ENCODE data around the gene SV2C.

Gene SV2C

DNA sequence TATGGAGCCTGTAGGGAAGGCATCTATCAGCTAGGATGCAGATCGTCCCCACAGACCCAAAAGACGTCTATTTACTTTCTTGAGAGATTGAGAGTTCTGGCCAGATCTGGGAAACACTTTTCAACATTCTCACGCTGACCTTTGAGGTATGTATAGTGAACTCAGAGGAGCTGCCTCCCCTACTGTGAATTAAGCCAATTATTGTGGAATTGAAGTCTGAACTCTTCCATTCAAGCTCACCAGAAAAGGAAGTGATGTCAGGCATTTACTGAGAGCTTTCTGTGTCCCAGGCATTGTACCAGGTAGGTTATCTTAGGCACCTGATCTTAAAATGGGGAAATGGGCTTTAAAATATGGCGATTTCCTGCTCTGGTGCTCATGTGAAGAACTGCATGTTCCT, 136.5 kb downstream of the SV2C start:
- Histone ChIP-seq H3K27me3 (replicated peaks; ENCODE audit: control insufficient read depth, insufficient read depth, low read length, poor library complexity, severe bottlenecking) (no peaks in the 10 kb centered on the region), H3K27ac (ENCODE audit: insufficient read depth, low read length, poor library complexity, severe bottlenecking) (no peak overlapping the region), H3K9me3 (ENCODE audit: control insufficient read depth, low read length) (no peaks in the 10 kb centered on the region), H3K4me1 (ENCODE audit: control insufficient read depth, insufficient read depth, low read length, poor library complexity, severe bottlenecking) (no peaks in the 10 kb centered on the region), H3K4me3 (ENCODE audit: insufficient read depth, low read depth, low read length, poor library complexity, severe bottlenecking) (no peak overlapping the region), H3K36me3 (ENCODE audit: control insufficient read depth, insufficient read depth, low read length) (no peaks in the 10 kb centered on the region)
- no peak for DNase-seq

DNA sequence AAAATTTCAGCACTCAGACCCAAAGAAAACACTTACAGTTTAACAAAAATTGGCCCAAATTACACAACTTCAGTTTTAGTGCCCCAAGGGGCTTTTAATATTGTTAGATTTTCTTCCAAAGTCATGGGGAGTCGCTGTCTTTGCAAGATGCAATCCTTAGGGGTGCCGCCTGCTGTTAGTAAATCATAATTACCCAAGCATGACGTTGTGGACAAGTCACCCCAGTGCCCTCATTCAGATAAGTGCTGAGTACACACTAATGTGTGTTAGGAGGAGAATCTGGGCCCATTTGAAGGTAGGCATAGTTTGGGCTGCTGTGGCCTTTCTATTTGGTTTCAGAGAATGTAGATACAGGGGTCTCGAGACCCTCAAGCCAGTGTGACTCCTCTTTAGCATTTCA, 138.1 kb downstream of the SV2C start:
- Histone ChIP-seq H3K9me3 (ENCODE audit: control insufficient read depth, low read length) (no peaks in the 10 kb centered on the region), H3K27ac (ENCODE audit: insufficient read depth, low read length, poor library complexity, severe bottlenecking) (no peak overlapping the region), H3K4me1 (ENCODE audit: control insufficient read depth, insufficient read depth, low read length, poor library complexity, severe bottlenecking) (no peaks in the 10 kb centered on the region), H3K36me3 (ENCODE audit: control insufficient read depth, insufficient read depth, low read length) (no peaks in the 10 kb centered on the region), H3K4me3 (ENCODE audit: insufficient read depth, low read depth, low read length, poor library complexity, severe bottlenecking) (no peak overlapping the region), H3K27me3 (replicated peaks; ENCODE audit: control insufficient read depth, insufficient read depth, low read length, poor library complexity, severe bottlenecking) (no peaks in the 10 kb centered on the region)
- DNase-seq, result no peak

- Histone ChIP-seq H3K27ac (ENCODE audit: insufficient read depth, low read length, poor library complexity, severe bottlenecking) (no peak overlapping the region), H3K4me3 (ENCODE audit: insufficient read depth, low read depth, low read length, poor library complexity, severe bottlenecking) (no peak overlapping the region), H3K27me3 (replicated peaks; ENCODE audit: control insufficient read depth, insufficient read depth, low read length, poor library complexity, severe bottlenecking) (no peaks in the 10 kb centered on the region), H3K9me3 (ENCODE audit: control insufficient read depth, low read length) (no peaks in the 10 kb centered on the region), H3K36me3 (ENCODE audit: control insufficient read depth, insufficient read depth, low read length) (no peaks in the 10 kb centered on the region), H3K4me1 (ENCODE audit: control insufficient read depth, insufficient read depth, low read length, poor library complexity, severe bottlenecking) (no peaks in the 10 kb centered on the region)
- no peak for DNase-seq
Measured at GRCh38 chr5:76222318-76222717, 139.1 kb downstream of the SV2C start.

GRCh38 chr5:76223696-76224095, 140.5 kb downstream of the SV2C start:
- no peaks in the 10 kb centered on the region for H3K9me3 ChIP-seq (ENCODE audit: control insufficient read depth, low read length)
- no peaks in the 10 kb centered on the region for H3K4me1 ChIP-seq (ENCODE audit: control insufficient read depth, insufficient read depth, low read length, poor library complexity, severe bottlenecking)
- H3K27ac ChIP-seq (ENCODE audit: insufficient read depth, low read length, poor library complexity, severe bottlenecking), result no peak overlapping the region
- no peaks in the 10 kb centered on the region for H3K36me3 ChIP-seq (ENCODE audit: control insufficient read depth, insufficient read depth, low read length)
- DNase-seq, result no peak
- no peaks in the 10 kb centered on the region for H3K27me3 ChIP-seq (replicated peaks; ENCODE audit: control insufficient read depth, insufficient read depth, low read length, poor library complexity, severe bottlenecking)
- no peak overlapping the region for H3K4me3 ChIP-seq (ENCODE audit: insufficient read depth, low read depth, low read length, poor library complexity, severe bottlenecking)

DNA sequence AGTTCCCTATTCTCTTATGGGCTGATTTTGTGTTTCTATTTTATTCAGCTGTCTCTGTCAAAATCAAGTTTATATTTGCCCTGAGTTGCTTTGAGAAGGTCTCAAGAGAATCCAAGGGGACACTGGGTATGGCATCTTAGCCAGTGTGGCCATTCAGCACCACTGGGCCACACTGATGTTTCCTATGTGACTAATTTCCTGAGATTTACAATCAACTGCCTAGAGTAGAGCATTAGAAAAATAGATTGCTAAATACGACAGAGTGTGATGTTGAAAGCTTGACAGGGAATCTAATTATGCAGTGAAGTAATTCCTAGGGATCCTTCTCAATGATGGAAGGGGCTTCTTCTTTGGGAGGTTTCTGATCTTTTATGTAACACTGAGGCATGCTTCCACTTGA, 141.7 kb downstream of the SV2C start:
- Histone ChIP-seq H3K4me3 (ENCODE audit: insufficient read depth, low read depth, low read length, poor library complexity, severe bottlenecking) (no peak overlapping the region), H3K36me3 (ENCODE audit: control insufficient read depth, insufficient read depth, low read length) (no peaks in the 10 kb centered on the region), H3K27ac (ENCODE audit: insufficient read depth, low read length, poor library complexity, severe bottlenecking) (no peak overlapping the region), H3K9me3 (ENCODE audit: control insufficient read depth, low read length) (no peaks in the 10 kb centered on the region), H3K27me3 (replicated peaks; ENCODE audit: control insufficient read depth, insufficient read depth, low read length, poor library complexity, severe bottlenecking) (no peaks in the 10 kb centered on the region), H3K4me1 (ENCODE audit: control insufficient read depth, insufficient read depth, low read length, poor library complexity, severe bottlenecking) (no peaks in the 10 kb centered on the region)
- no peak for DNase-seq

- Histone ChIP-seq H3K27me3 (replicated peaks; ENCODE audit: control insufficient read depth, insufficient read depth, low read length, poor library complexity, severe bottlenecking) (no peaks in the 10 kb centered on the region), H3K36me3 (ENCODE audit: control insufficient read depth, insufficient read depth, low read length) (no peaks in the 10 kb centered on the region), H3K4me1 (ENCODE audit: control insufficient read depth, insufficient read depth, low read length, poor library complexity, severe bottlenecking) (no peaks in the 10 kb centered on the region), H3K27ac (ENCODE audit: insufficient read depth, low read length, poor library complexity, severe bottlenecking) (no peak overlapping the region), H3K4me3 (ENCODE audit: insufficient read depth, low read depth, low read length, poor library complexity, severe bottlenecking) (no peak overlapping the region), H3K9me3 (ENCODE audit: control insufficient read depth, low read length) (no peaks in the 10 kb centered on the region)
- DNase-seq, result no peak
Measured at GRCh38 chr5:76225336-76225735, 142.2 kb downstream of the SV2C start.

DNA sequence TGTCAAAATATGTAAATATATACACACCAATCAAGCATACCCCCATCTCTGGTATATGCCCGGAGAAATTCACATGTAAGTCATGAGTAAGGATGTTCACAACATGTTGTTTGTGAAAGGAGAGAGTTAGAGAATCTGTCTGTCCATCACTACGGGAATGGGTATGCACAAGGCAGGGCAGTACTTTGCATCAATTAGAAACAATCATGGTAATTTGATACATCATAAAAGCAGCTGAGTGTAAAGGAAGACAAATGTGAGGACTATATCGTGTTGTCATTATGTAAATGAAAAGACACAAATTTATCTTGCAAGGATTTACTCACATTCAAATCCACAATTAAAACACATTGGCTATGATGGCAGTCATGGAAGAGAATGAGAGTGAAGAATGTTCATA, 146.7 kb downstream of the SV2C start:
- no peak for DNase-seq
- Histone ChIP-seq H3K4me3 (ENCODE audit: insufficient read depth, low read depth, low read length, poor library complexity, severe bottlenecking) (no peak overlapping the region), H3K36me3 (ENCODE audit: control insufficient read depth, insufficient read depth, low read length) (no peaks in the 10 kb centered on the region), H3K4me1 (ENCODE audit: control insufficient read depth, insufficient read depth, low read length, poor library complexity, severe bottlenecking) (no peaks in the 10 kb centered on the region), H3K27me3 (replicated peaks; ENCODE audit: control insufficient read depth, insufficient read depth, low read length, poor library complexity, severe bottlenecking) (no peaks in the 10 kb centered on the region), H3K27ac (ENCODE audit: insufficient read depth, low read length, poor library complexity, severe bottlenecking) (no peak overlapping the region), H3K9me3 (ENCODE audit: control insufficient read depth, low read length) (no peaks in the 10 kb centered on the region)

GRCh38 chr5:76230711-76231285, 147.6 kb downstream of the SV2C start:
- Histone ChIP-seq H3K4me3 (ENCODE audit: insufficient read depth, low read depth, low read length, poor library complexity, severe bottlenecking) (no peak overlapping the region), H3K4me1 (ENCODE audit: control insufficient read depth, insufficient read depth, low read length, poor library complexity, severe bottlenecking) (no peaks in the 10 kb centered on the region), H3K36me3 (ENCODE audit: control insufficient read depth, insufficient read depth, low read length) (no peaks in the 10 kb centered on the region), H3K27ac (ENCODE audit: insufficient read depth, low read length, poor library complexity, severe bottlenecking) (no peak overlapping the region), H3K9me3 (ENCODE audit: control insufficient read depth, low read length) (no peaks in the 10 kb centered on the region), H3K27me3 (replicated peaks; ENCODE audit: control insufficient read depth, insufficient read depth, low read length, poor library complexity, severe bottlenecking) (no peaks in the 10 kb centered on the region)
- DNase-seq, result no peak

- Histone ChIP-seq H3K4me1 (ENCODE audit: control insufficient read depth, insufficient read depth, low read length, poor library complexity, severe bottlenecking) (no peaks in the 10 kb centered on the region), H3K4me3 (ENCODE audit: insufficient read depth, low read depth, low read length, poor library complexity, severe bottlenecking) (no peak overlapping the region), H3K27me3 (replicated peaks; ENCODE audit: control insufficient read depth, insufficient read depth, low read length, poor library complexity, severe bottlenecking) (no peaks in the 10 kb centered on the region), H3K36me3 (ENCODE audit: control insufficient read depth, insufficient read depth, low read length) (no peaks in the 10 kb centered on the region), H3K27ac (ENCODE audit: insufficient read depth, low read length, poor library complexity, severe bottlenecking) (no peak overlapping the region), H3K9me3 (ENCODE audit: control insufficient read depth, low read length) (no peaks in the 10 kb centered on the region)
- no peak for DNase-seq
Measured at GRCh38 chr5:76234665-76235064, 151.5 kb downstream of the SV2C start.

GRCh38 chr5:76236684-76237083, 153.5 kb downstream of the SV2C start:
- Histone ChIP-seq H3K27me3 (replicated peaks; ENCODE audit: control insufficient read depth, insufficient read depth, low read length, poor library complexity, severe bottlenecking) (no peaks in the 10 kb centered on the region), H3K4me3 (ENCODE audit: insufficient read depth, low read depth, low read length, poor library complexity, severe bottlenecking) (no peak overlapping the region), H3K36me3 (ENCODE audit: control insufficient read depth, insufficient read depth, low read length) (no peaks in the 10 kb centered on the region), H3K9me3 (ENCODE audit: control insufficient read depth, low read length) (no peaks in the 10 kb centered on the region), H3K4me1 (ENCODE audit: control insufficient read depth, insufficient read depth, low read length, poor library complexity, severe bottlenecking) (no peaks in the 10 kb centered on the region), H3K27ac (ENCODE audit: insufficient read depth, low read length, poor library complexity, severe bottlenecking) (no peak overlapping the region)
- DNase-seq, result no peak

DNA sequence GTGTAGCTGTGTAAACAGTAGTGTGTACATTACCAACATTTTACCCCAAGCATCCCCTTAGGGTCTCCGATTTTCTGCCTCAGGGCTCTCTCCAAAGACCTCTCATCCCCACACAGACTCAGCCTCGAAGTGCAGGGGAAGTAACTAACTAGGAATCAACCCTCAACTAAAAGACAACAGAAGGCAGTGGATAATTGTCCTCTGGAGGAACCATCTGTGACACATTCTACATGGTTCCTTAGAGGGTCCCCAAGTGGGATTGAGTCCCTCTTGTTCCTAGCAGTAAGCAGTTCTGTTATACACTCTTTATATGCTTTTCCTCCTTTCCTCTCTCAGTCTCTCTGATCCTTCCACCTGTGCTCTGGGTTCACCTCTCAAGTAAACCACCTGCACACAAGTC, 157.2 kb downstream of the SV2C start:
- H3K4me3 ChIP-seq (ENCODE audit: insufficient read depth, low read depth, low read length, poor library complexity, severe bottlenecking), result no peak overlapping the region
- no peaks in the 10 kb centered on the region for H3K9me3 ChIP-seq (ENCODE audit: control insufficient read depth, low read length)
- H3K27ac ChIP-seq (ENCODE audit: insufficient read depth, low read length, poor library complexity, severe bottlenecking), result no peak overlapping the region
- no peak for DNase-seq
- no peaks in the 10 kb centered on the region for H3K36me3 ChIP-seq (ENCODE audit: control insufficient read depth, insufficient read depth, low read length)
- no peaks in the 10 kb centered on the region for H3K27me3 ChIP-seq (replicated peaks; ENCODE audit: control insufficient read depth, insufficient read depth, low read length, poor library complexity, severe bottlenecking)
- H3K4me1 ChIP-seq (ENCODE audit: control insufficient read depth, insufficient read depth, low read length, poor library complexity, severe bottlenecking), result no peaks in the 10 kb centered on the region
